ENCODE results near the gene MYL7. TPM values are rescaled to one million over a fixed set of nuclear protein-coding genes. Genes with fewer than 3 reads are reported as not detected.

Gene MYL7
- polyA plus RNA-seq, 2 of the 4 experiments (the other 2 are of a cell fraction) = not detected

DNA sequence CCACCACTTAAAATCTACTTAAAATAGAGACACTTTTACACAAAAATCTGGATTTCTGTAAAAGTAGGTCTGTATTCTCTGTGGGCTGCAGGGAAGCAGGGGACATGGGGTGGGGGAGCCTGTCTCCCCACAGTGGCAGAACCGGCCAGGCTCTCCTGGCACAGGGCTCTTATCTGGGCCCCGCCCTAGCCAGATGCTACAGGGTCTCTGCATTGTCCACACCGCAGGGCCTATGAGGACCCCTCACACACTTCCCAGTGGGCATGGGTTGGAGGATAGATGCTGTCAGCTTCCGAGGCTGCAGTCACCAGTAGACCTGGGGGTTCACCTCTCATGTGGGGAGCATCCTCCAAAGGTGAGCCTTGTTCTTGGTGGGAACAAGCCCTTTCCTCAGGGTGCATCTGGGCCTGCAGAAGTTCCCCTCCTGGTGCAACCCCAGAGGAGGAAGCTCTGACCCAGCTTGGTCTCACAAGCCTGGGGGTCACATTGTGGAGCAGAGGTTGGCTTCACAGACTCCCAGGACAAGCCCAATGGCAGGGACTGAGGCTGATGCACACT, 15.4 kb upstream of the MYL7 start:
- 50% methylated on average over 4 of the region's 4 CpGs for WGBS (ENCODE audit: missing lambda C conversion rate)
- no peak for DNase-seq (ENCODE audit: low read depth in 1 of 2, low spot score in 1 of 2)
- no peak for TF ChIP-seq TFCP2L1 (CRISPR knock-in tag; IDR thresholded peaks at IDR 0.05)
- TF ChIP-seq, protein P1, sequence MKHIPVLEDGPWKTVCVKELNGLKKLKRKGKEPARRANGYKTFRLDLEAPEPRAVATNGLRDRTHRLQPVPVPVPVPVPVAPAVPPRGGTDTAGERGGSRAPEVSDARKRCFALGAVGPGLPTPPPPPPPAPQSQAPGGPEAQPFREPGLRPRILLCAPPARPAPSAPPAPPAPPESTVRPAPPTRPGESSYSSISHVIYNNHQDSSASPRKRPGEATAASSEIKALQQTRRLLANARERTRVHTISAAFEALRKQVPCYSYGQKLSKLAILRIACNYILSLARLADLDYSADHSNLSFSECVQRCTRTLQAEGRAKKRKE (CRISPR knock-in tag; IDR thresholded peaks at IDR 0.05; ENCODE audit: low read depth) = no peak
- TF ChIP-seq, protein P2, sequence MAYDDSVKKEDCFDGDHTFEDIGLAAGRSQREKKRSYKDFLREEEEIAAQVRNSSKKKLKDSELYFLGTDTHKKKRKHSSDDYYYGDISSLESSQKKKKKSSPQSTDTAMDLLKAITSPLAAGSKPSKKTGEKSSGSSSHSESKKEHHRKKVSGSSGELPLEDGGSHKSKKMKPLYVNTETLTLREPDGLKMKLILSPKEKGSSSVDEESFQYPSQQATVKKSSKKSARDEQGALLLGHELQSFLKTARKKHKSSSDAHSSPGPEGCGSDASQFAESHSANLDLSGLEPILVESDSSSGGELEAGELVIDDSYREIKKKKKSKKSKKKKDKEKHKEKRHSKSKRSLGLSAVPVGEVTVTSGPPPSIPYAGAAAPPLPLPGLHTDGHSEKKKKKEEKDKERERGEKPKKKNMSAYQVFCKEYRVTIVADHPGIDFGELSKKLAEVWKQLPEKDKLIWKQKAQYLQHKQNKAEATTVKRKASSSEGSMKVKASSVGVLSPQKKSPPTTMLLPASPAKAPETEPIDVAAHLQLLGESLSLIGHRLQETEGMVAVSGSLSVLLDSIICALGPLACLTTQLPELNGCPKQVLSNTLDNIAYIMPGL (CRISPR knock-in tag; IDR thresholded peaks at IDR 0.05; ENCODE audit: borderline replicate concordance) = no peak
- no peak for TF ChIP-seq ESRRA (IDR thresholded peaks at IDR 0.05; ENCODE audit: borderline replicate concordance, low read length)
- TF ChIP-seq POLR2A (IDR thresholded peaks at IDR 0.05; ENCODE audit: low read length) = no peak
- TF ChIP-seq, protein P3, sequence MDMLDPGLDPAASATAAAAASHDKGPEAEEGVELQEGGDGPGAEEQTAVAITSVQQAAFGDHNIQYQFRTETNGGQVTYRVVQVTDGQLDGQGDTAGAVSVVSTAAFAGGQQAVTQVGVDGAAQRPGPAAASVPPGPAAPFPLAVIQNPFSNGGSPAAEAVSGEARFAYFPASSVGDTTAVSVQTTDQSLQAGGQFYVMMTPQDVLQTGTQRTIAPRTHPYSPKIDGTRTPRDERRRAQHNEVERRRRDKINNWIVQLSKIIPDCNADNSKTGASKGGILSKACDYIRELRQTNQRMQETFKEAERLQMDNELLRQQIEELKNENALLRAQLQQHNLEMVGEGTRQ (IDR thresholded peaks at IDR 0.05) = no peak
- TF ChIP-seq POLR2AphosphoS2 (conservative IDR thresholded peaks at IDR 0.05; ENCODE audit: low read length) = no peak
- TF ChIP-seq CHD4 (IDR thresholded peaks at IDR 0.05; ENCODE audit: borderline replicate concordance) = no peak
- no peak for TF ChIP-seq HOXA7 (CRISPR knock-in tag; IDR thresholded peaks at IDR 0.05)
- no peak for TF ChIP-seq HDAC2 (IDR thresholded peaks at IDR 0.05)
- TF ChIP-seq, protein P4, sequence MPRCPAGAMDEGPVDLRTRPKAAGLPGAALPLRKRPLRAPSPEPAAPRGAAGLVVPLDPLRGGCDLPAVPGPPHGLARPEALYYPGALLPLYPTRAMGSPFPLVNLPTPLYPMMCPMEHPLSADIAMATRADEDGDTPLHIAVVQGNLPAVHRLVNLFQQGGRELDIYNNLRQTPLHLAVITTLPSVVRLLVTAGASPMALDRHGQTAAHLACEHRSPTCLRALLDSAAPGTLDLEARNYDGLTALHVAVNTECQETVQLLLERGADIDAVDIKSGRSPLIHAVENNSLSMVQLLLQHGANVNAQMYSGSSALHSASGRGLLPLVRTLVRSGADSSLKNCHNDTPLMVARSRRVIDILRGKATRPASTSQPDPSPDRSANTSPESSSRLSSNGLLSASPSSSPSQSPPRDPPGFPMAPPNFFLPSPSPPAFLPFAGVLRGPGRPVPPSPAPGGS (IDR thresholded peaks at IDR 0.05) = no peak
- TF ChIP-seq, protein P5, sequence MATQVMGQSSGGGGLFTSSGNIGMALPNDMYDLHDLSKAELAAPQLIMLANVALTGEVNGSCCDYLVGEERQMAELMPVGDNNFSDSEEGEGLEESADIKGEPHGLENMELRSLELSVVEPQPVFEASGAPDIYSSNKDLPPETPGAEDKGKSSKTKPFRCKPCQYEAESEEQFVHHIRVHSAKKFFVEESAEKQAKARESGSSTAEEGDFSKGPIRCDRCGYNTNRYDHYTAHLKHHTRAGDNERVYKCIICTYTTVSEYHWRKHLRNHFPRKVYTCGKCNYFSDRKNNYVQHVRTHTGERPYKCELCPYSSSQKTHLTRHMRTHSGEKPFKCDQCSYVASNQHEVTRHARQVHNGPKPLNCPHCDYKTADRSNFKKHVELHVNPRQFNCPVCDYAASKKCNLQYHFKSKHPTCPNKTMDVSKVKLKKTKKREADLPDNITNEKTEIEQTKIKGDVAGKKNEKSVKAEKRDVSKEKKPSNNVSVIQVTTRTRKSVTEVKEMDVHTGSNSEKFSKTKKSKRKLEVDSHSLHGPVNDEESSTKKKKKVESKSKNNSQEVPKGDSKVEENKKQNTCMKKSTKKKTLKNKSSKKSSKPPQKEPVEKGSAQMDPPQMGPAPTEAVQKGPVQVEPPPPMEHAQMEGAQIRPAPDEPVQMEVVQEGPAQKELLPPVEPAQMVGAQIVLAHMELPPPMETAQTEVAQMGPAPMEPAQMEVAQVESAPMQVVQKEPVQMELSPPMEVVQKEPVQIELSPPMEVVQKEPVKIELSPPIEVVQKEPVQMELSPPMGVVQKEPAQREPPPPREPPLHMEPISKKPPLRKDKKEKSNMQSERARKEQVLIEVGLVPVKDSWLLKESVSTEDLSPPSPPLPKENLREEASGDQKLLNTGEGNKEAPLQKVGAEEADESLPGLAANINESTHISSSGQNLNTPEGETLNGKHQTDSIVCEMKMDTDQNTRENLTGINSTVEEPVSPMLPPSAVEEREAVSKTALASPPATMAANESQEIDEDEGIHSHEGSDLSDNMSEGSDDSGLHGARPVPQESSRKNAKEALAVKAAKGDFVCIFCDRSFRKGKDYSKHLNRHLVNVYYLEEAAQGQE (IDR thresholded peaks at IDR 0.05) = no peak
- TF ChIP-seq ZC3H11A (IDR thresholded peaks at IDR 0.05) = no peak
- no peak for TF ChIP-seq FOSL2 (IDR thresholded peaks at IDR 0.05)
- TF ChIP-seq FOSL2 (CRISPR knock-in tag; IDR thresholded peaks at IDR 0.05) = no peak
- FAIRE-seq = no peak
- Histone ChIP-seq H3K4me2 (no peak overlapping the region), H3K9me3 (no peaks in the 10 kb centered on the region), H3K4me3 (no peak overlapping the region), H3K4me1 (no peaks in the 10 kb centered on the region), H3K27ac (no peak overlapping the region)
- ChIA-PET POLR2A (no interaction called here), CTCF (interaction anchor here (1.1 kb wide), 1 partner anchor 28 kb away, joined by 3 read pairs; no protein-coding TSS in a partner anchor)
- ATAC-seq = no peak

DNA sequence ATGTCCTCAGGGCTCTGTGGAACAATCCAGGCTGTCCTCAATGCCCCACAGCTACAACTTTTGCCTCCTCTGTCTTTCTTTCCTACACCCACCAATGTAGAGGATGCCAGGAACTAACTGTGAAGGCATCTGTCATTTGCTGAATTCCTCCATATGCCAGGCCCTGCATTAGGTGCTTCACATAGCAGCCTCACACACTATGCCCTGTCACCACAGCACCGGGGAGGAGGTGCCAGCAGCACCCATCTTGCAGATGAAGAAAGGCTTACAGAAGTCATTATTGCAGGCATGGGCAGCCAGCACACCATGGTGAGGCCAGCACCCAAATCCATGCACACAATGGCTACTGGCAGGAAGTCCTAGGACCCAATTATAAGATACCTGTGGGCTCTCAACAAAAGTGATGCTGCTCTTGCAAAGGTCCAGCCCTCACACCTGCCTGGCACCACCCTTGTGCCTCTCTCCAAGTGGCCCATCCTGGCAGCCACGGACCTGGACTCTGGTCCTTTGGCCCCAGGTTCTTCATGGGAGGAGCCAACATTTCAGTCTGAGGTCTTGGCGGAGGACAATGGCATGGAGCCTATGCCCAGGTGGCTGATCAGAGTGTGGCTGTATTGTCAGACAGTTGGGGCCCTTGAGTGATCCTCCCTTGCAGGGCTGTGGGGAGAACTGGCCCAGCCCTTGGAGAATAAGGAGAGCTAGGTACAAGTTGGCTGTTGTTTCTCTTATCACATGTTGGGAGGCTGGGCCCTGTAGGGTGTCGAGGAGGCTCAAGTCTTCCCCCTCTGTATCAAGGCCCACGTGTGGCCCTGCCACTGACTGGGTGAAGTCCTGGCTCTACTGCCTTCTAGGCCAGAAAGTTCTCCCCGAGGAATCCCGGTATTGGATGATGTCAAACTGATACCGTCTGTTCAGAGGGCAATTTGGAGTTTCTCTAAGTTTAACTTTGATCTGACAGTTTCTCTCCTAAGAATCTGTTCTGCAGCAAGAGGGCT, 14.4 kb upstream of the MYL7 start:
- H3K4me1 ChIP-seq = no peaks in the 10 kb centered on the region
- ChIA-PET POLR2A (no interaction called here), CTCF (interaction anchor here (0.8 to 1.1 kb wide), 2 partner anchors 11 to 29 kb away, joined by 3 read pairs; no protein-coding TSS in a partner anchor)
- H3K27ac ChIP-seq = no peak overlapping the region
- FAIRE-seq (no peak), ATAC-seq (no peak), DNase-seq (ENCODE audit: low read depth in 1 of 2, low spot score in 1 of 2) (no peak)
- H3K9me3 ChIP-seq = no peaks in the 10 kb centered on the region
- no peak overlapping the region for H3K4me2 ChIP-seq
- WGBS (ENCODE audit: missing lambda C conversion rate) = 41% methylated on average over 6 of the region's 8 CpGs
- H3K4me3 ChIP-seq = no peak overlapping the region
- no peak for TF ChIP-seq HOXA7 (CRISPR knock-in tag; IDR thresholded peaks at IDR 0.05)
- no peak for TF ChIP-seq ZFP36 (IDR thresholded peaks at IDR 0.05; ENCODE audit: borderline replicate concordance, partially characterized antibody)
- no peak for TF ChIP-seq RARB (CRISPR knock-in tag; IDR thresholded peaks at IDR 0.05)
- no peak for TF ChIP-seq TFCP2L1 (CRISPR knock-in tag; IDR thresholded peaks at IDR 0.05)
- no peak for TF ChIP-seq NR3C1 (IDR thresholded peaks at IDR 0.05)
- no peak for TF ChIP-seq HEYL (CRISPR knock-in tag; IDR thresholded peaks at IDR 0.05)
- no peak for TF ChIP-seq BHLHE40 (IDR thresholded peaks at IDR 0.05; ENCODE audit: low read depth, low read length)
- TF ChIP-seq, protein P6, sequence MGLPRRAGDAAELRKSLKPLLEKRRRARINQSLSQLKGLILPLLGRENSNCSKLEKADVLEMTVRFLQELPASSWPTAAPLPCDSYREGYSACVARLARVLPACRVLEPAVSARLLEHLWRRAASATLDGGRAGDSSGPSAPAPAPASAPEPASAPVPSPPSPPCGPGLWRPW (IDR thresholded peaks at IDR 0.05) = no peak
- TF ChIP-seq KDM5A (IDR thresholded peaks at IDR 0.05) = no peak
- no peak for TF ChIP-seq RAD21 (conservative IDR thresholded peaks at IDR 0.05 in 1 of 2, IDR thresholded peaks at IDR 0.05 in 1 of 2)
- TF ChIP-seq, protein P3 (IDR thresholded peaks at IDR 0.05) = no peak
- TF ChIP-seq, protein P7, sequence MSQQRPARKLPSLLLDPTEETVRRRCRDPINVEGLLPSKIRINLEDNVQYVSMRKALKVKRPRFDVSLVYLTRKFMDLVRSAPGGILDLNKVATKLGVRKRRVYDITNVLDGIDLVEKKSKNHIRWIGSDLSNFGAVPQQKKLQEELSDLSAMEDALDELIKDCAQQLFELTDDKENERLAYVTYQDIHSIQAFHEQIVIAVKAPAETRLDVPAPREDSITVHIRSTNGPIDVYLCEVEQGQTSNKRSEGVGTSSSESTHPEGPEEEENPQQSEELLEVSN (IDR thresholded peaks at IDR 0.05; ENCODE audit: borderline replicate concordance, low read depth) = no peak
- TF ChIP-seq HDAC2 (IDR thresholded peaks at IDR 0.05) = no peak
